PC-9 (cell line): ENCODE results near the gene RAB3IL1. TPM values are rescaled to one million over a fixed set of nuclear protein-coding genes. Genes with fewer than 3 reads are reported as not detected.

Experiments used
- BruUV-seq: library from RNA; stranded (reverse); fragments of 400-500 nt; replicated peaks from 2 replicates; lab custom pipeline; 2021; lab: Mats Ljungman, UMichigan
- CTCF ChIA-PET: fragments of 300-600 bp; sonication (Branson Sonifier 250); formaldehyde crosslinking; loops from one replicate; lab custom pipeline; 2022; ENCODE audit warnings: antibody characterized with exemption; lab: Charles Lee
- POLR2A ChIA-PET: fragments of 300-600 bp; sonication (Branson Sonifier 250); formaldehyde crosslinking; loops from one replicate; lab custom pipeline; 2022; ENCODE audit warnings: antibody characterized with exemption; ENCODE audit not compliant: unreplicated experiment; lab: Charles Lee
- DNase-seq, 2 experiments: peaks; one replicate each; pipeline versions ENCODE4 v3.0.0 to v3.0.0-alpha.2; 2015 to 2022; ENCODE audit warnings: mixed read lengths in 1 of 2
- H2AFZ ChIP-seq: fragments of 200-600 bp; sonication (generic); 2 replicates; pipeline ENCODE4 v1.8.1; 2017; ENCODE audit warnings: antibody characterized with exemption
- H3F3A ChIP-seq: fragments of 200-600 bp; sonication (generic); 2 replicates; pipeline ENCODE4 v1.8.1; 2017; ENCODE audit warnings: antibody characterized with exemption, mild to moderate bottlenecking, low read depth; ENCODE audit not compliant: insufficient read depth
- H3K27ac ChIP-seq: fragments of 200-600 bp; sonication (generic); 2 replicates; pipeline ENCODE4 v1.6.1; 2016; ENCODE audit warnings: mixed run types
- H3K27me3 ChIP-seq: fragments of 200-600 bp; sonication (generic); 2 replicates; pipeline ENCODE4 v1.6.1; 2016; ENCODE audit warnings: low read depth, mixed run types; ENCODE audit not compliant: insufficient read depth
- H3K36me3 ChIP-seq: fragments of 200-600 bp; sonication (generic); 2 replicates; pipeline ENCODE4 v1.6.1; 2016; ENCODE audit warnings: low read depth, mixed run types
- H3K4me1 ChIP-seq: fragments of 200-600 bp; sonication (generic); replicated peaks from 2 replicates; pipeline ENCODE4 v1.6.1; 2016; ENCODE audit warnings: mixed run types; ENCODE audit not compliant: insufficient read depth
- H3K4me2 ChIP-seq: fragments of 200-600 bp; sonication (generic); 2 replicates; pipeline ENCODE4 v1.6.1; 2017; ENCODE audit warnings: mixed run types
- H3K4me3 ChIP-seq: fragments of 200-600 bp; sonication (generic); 2 replicates; pipeline ENCODE4 v1.6.1; 2016; ENCODE audit warnings: mixed run types
- H3K79me2 ChIP-seq: fragments of 200-600 bp; sonication (generic); 2 replicates; pipeline ENCODE4 v1.6.1; 2017; ENCODE audit warnings: low read depth, mixed run types
- H3K9me2 ChIP-seq: fragments of 200-600 bp; sonication (generic); 2 replicates; pipeline ENCODE4 v1.8.1; 2017; ENCODE audit warnings: mild to moderate bottlenecking; ENCODE audit not compliant: insufficient read depth
- H3K9me3 ChIP-seq: fragments of 200-600 bp; sonication (generic); 2 replicates; pipeline ENCODE4 v1.8.1; 2016; ENCODE audit warnings: low read depth; ENCODE audit not compliant: insufficient read depth
- H4K20me1 ChIP-seq: fragments of 200-600 bp; sonication (generic); 2 replicates; pipeline ENCODE4 v1.8.1; 2017; ENCODE audit not compliant: insufficient read depth
- CTCF ChIP-seq: fragments of 200-600 bp; sonication (generic); conservative IDR thresholded peaks from 2 replicates; pipeline ENCODE4 v1.6.1; 2017; ENCODE audit warnings: mixed run types, antibody characterized with exemption, mild to moderate bottlenecking, moderate library complexity
- EZH2 ChIP-seq: fragments of 200-600 bp; sonication (generic); IDR thresholded peaks from 2 replicates; pipeline ENCODE4 v1.8.0; 2017; ENCODE audit warnings: antibody characterized with exemption, low read depth
- intact Hi-C: fragments of 100-400 bp; cut with micrococcal nuclease; formaldehyde crosslinking; loops from one replicate; pipeline ENCODE4 v1.10.0; 2022; ENCODE audit not compliant: unreplicated experiment
- total RNA-seq: library from RNA; stranded (reverse); gene quantifications from 2 replicates; pipeline ENCODE4 v1.2.3, GENCODE V29; 2021

RAB3IL1 gene
- total RNA-seq, 1 experiment from 2014 or later: 4.4 TPM

- ChIA-PET CTCF (no interaction called here), POLR2A (no interaction called here)
- Histone ChIP-seq H3K27me3 (no peaks in the 10 kb centered on the region), H4K20me1 (no peaks in the 10 kb centered on the region), H3K36me3 (no peaks in the 10 kb centered on the region), H3K4me2 (no peak overlapping the region), H3K79me2 (no peaks in the 10 kb centered on the region), H3K9me2 (no peaks in the 10 kb centered on the region), H2AFZ (no peak overlapping the region), H3K4me3 (no peak overlapping the region), H3F3A (peaks cover 5% of the 10 kb centered on the region; the same call in 1 of the 2 replicates), H3K27ac (no peak overlapping the region), H3K9me3 (peaks cover 13% of the 10 kb centered on the region), H3K4me1 (no peaks in the 10 kb centered on the region)
- no peak for TF ChIP-seq EZH2
- TF ChIP-seq CTCF: no peak
- no peak for DNase-seq
- intact Hi-C loops: no loop called here
- no TSS peak for BruUV-seq
These were observed 18.5 kb upstream of the RAB3IL1 start for GRCh38 chr11:61935861-61936260.

GRCh38 chr11:61930933-61931332 is 13.6 kb upstream of the RAB3IL1 start:
- no peaks in the 10 kb centered on the region for H3K79me2 ChIP-seq
- TF ChIP-seq CTCF (no peak), EZH2 (no peak)

GRCh38 chr11:61928606-61929005 is 11.2 kb upstream of the RAB3IL1 start:
- Histone ChIP-seq H3K4me3 (no peak overlapping the region), H3K9me3 (no peaks in the 10 kb centered on the region), H4K20me1 (no peaks in the 10 kb centered on the region), H3K4me1 (0 out of 2 replicates have a peak, but pooled peaks cover under 1% of the 10 kb centered on the region), H3K27me3 (no peaks in the 10 kb centered on the region), H2AFZ (no peak overlapping the region), H3K27ac (no peak overlapping the region), H3K9me2 (no peaks in the 10 kb centered on the region), H3K4me2 (no peak overlapping the region), H3K36me3 (no peaks in the 10 kb centered on the region), H3K79me2 (no peaks in the 10 kb centered on the region), H3F3A (no peaks in the 10 kb centered on the region)
- intact Hi-C loops: no loop called here
- no TSS peak for BruUV-seq
- ChIA-PET POLR2A (interaction anchor here (0.6 to 0.7 kb wide), 2 partner anchors 41 to 64 kb away, joined by 3 to 12 read pairs; no protein-coding TSS in a partner anchor), CTCF (interaction anchor here (0.5 to 0.6 kb wide), 2 partner anchors 126 to 178 kb away, joined by 3 read pairs; no protein-coding TSS in a partner anchor)
- DNase-seq: no peak
- no peak for TF ChIP-seq EZH2
- TF ChIP-seq CTCF: no peak

More at GRCh38 chr11:61930933-61931332, 13.6 kb upstream of the RAB3IL1 start:
- Histone ChIP-seq H3K4me2 (no peak overlapping the region), H3K4me1 (no peaks in the 10 kb centered on the region), H3K4me3 (no peak overlapping the region), H3K27me3 (no peaks in the 10 kb centered on the region), H3K9me3 (no peaks in the 10 kb centered on the region), H3K9me2 (no peaks in the 10 kb centered on the region), H3K27ac (no peak overlapping the region), H3F3A (no peaks in the 10 kb centered on the region), H4K20me1 (no peaks in the 10 kb centered on the region), H2AFZ (no peak overlapping the region), H3K36me3 (no peaks in the 10 kb centered on the region)
- ChIA-PET CTCF (no interaction called here), POLR2A (no interaction called here)
- intact Hi-C loops: no loop called here
- no peak for DNase-seq
- BruUV-seq: no TSS peak
